ENCODE data around the gene FOLR3. TPM values are rescaled to one million over a fixed set of nuclear protein-coding genes. Genes with fewer than 3 reads are reported as not detected.

The FOLR3 gene
- total and polyA plus RNA-seq, 2 experiments from 2014 or later: not detected

DNA sequence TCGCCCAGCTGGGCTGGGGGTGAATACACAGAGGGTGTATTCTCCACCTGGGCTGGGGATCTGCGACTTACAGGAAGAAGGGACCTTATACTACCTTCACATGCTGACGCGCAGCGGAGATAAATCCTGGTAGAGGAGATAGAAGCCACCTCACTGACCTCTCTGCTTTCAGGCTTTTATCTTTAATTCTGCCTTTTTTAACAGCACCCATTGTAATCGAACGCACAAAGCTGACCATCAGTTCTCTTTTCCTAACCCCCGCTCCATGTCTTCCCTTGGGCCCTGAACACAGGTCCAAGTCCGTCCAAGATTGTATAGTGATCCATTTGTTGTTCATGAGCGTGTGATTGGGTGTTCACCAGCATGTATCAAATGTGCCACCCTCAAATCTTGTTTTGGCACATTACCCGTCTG, 31.8 kb upstream of the FOLR3 start:
- peak overlapping the region; percentile 96 for H3K4me3 Mint-ChIP-seq
- ATAC-seq: no peak
- Histone ChIP-seq H3K27ac (ENCODE audit: low read depth) (peak overlapping the region; percentile 90), H3K27me3 (ENCODE audit: insufficient read depth) (no peaks in the 10 kb centered on the region), H3K9me2 (ENCODE audit: insufficient read depth) (no peaks in the 10 kb centered on the region), H4K20me1 (replicated peaks; ENCODE audit: insufficient read depth) (no peaks in the 10 kb centered on the region; the same call in none of the 2 replicates), H3K4me3 (peak overlapping the region; percentile 54), H3K36me3 (ENCODE audit: insufficient read depth) (no peaks in the 10 kb centered on the region; the same call in 1 of the 2 replicates), H2AFZ (no peak overlapping the region), H3K79me2 (replicated peaks; ENCODE audit: insufficient read depth) (peaks cover 29% of the 10 kb centered on the region), H3K4me1 (ENCODE audit: insufficient read depth) (peaks cover 6% of the 10 kb centered on the region; the same call in 1 of the 2 replicates), H3F3A (replicated peaks; ENCODE audit: low read depth) (peaks cover 9% of the 10 kb centered on the region; the same call in 1 of the 2 replicates), H3K4me2 (peak overlapping the region; percentile 78)
- peaks cover 13% of the 10 kb centered on the region for H3K27me3 Mint-ChIP-seq (ENCODE audit: insufficient read depth, low read depth, poor library complexity)
- peaks cover 24% of the 10 kb centered on the region for H3K36me3 Mint-ChIP-seq (ENCODE audit: low read depth)
- H3K9me3 Mint-ChIP-seq: no peaks in the 10 kb centered on the region; the same call in 2 of the 3 replicates
- TF ChIP-seq NANOG (IDR thresholded peaks at IDR 0.05; ENCODE audit: borderline replicate concordance): no peak
- no peak for TF ChIP-seq CREB1 (CRISPR knock-in tag; IDR thresholded peaks at IDR 0.05; ENCODE audit: low read depth)
- TF ChIP-seq, protein P1, sequence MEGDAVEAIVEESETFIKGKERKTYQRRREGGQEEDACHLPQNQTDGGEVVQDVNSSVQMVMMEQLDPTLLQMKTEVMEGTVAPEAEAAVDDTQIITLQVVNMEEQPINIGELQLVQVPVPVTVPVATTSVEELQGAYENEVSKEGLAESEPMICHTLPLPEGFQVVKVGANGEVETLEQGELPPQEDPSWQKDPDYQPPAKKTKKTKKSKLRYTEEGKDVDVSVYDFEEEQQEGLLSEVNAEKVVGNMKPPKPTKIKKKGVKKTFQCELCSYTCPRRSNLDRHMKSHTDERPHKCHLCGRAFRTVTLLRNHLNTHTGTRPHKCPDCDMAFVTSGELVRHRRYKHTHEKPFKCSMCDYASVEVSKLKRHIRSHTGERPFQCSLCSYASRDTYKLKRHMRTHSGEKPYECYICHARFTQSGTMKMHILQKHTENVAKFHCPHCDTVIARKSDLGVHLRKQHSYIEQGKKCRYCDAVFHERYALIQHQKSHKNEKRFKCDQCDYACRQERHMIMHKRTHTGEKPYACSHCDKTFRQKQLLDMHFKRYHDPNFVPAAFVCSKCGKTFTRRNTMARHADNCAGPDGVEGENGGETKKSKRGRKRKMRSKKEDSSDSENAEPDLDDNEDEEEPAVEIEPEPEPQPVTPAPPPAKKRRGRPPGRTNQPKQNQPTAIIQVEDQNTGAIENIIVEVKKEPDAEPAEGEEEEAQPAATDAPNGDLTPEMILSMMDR (conservative IDR thresholded peaks at IDR 0.05; ENCODE audit: low read depth in 2 of 2): peak in 1 of 2 experiments; percentile 5; a peak in 1 of 4 replicates
- H3K4me1 Mint-ChIP-seq: peaks cover 29% of the 10 kb centered on the region
- H3K27ac Mint-ChIP-seq: peak overlapping the region; percentile 98
- DNase-seq (ENCODE audit: low spot score): no peak

DNA sequence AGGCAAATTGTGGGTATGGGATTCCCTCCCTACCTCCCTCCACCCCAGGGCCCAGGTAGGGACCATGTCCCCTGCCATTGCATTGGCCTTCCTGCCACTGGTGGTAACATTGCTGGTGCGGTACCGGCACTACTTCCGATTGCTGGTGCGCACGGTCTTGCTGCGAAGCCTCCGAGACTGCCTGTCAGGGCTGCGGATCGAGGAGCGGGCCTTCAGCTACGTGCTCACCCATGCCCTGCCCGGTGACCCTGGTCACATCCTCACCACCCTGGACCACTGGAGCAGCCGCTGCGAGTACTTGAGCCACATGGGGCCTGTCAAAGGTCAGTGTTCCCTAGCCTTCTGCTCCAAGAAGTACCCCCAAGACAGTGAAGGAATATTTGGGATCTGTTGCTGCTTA, 29.6 kb upstream of the FOLR3 start, which contains the start of gene TOMT:
TSS of gene TOMT (plus strand) at position 37 of the 400 bp plus-strand sequence. CDS start at position 65, 28 bp downstream.
- Histone ChIP-seq H4K20me1 (replicated peaks; ENCODE audit: insufficient read depth) (no peaks in the 10 kb centered on the region), H3K27ac (ENCODE audit: low read depth) (no peak within 1 kb of the TSS), H3K9me2 (ENCODE audit: insufficient read depth) (no peaks in the 10 kb centered on the region), H3K79me2 (replicated peaks; ENCODE audit: insufficient read depth) (peaks cover 20% of the 10 kb centered on the region), H2AFZ (no peak within 1 kb of the TSS), H3F3A (replicated peaks; ENCODE audit: low read depth) (peaks cover 9% of the 10 kb centered on the region; the same call in 1 of the 2 replicates), H3K4me3 (no peak within 1 kb of the TSS), H3K36me3 (ENCODE audit: insufficient read depth) (no peaks in the 10 kb centered on the region), H3K4me1 (ENCODE audit: insufficient read depth) (peaks cover 6% of the 10 kb centered on the region; the same call in 1 of the 2 replicates), H3K4me2 (no peak within 1 kb of the TSS), H3K27me3 (ENCODE audit: insufficient read depth) (no peaks in the 10 kb centered on the region)
- H3K4me3 Mint-ChIP-seq: no peak within 1 kb of the TSS
- H3K27ac Mint-ChIP-seq: no peak within 1 kb of the TSS
- H3K9me3 Mint-ChIP-seq: no peaks in the 10 kb centered on the region; the same call in 1 of the 3 replicates
- no peak for DNase-seq (ENCODE audit: low spot score)
- H3K27me3 Mint-ChIP-seq (ENCODE audit: insufficient read depth, low read depth, poor library complexity): peaks cover 9% of the 10 kb centered on the region
- H3K4me1 Mint-ChIP-seq: peaks cover 29% of the 10 kb centered on the region
- ATAC-seq: no peak
- peaks cover 15% of the 10 kb centered on the region for H3K36me3 Mint-ChIP-seq (ENCODE audit: low read depth)
- TF ChIP-seq EZH2phosphoT487 (IDR thresholded peaks at IDR 0.05; ENCODE audit: unreplicated experiment): no peak
- no peak for TF ChIP-seq EZH2 (IDR thresholded peaks at IDR 0.05; ENCODE audit: low read depth, unreplicated experiment)
- TF ChIP-seq, protein P1 (conservative IDR thresholded peaks at IDR 0.05; ENCODE audit: low read depth in 2 of 2): no peak
- TF ChIP-seq, protein P2, sequence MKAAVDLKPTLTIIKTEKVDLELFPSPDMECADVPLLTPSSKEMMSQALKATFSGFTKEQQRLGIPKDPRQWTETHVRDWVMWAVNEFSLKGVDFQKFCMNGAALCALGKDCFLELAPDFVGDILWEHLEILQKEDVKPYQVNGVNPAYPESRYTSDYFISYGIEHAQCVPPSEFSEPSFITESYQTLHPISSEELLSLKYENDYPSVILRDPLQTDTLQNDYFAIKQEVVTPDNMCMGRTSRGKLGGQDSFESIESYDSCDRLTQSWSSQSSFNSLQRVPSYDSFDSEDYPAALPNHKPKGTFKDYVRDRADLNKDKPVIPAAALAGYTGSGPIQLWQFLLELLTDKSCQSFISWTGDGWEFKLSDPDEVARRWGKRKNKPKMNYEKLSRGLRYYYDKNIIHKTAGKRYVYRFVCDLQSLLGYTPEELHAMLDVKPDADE (IDR thresholded peaks at IDR 0.05): no peak
- TF ChIP-seq CREB1 (CRISPR knock-in tag; IDR thresholded peaks at IDR 0.05; ENCODE audit: low read depth): no peak
- TF ChIP-seq ZNF114 (CRISPR knock-in tag; IDR thresholded peaks at IDR 0.05): no peak
- TF ChIP-seq, protein P3, sequence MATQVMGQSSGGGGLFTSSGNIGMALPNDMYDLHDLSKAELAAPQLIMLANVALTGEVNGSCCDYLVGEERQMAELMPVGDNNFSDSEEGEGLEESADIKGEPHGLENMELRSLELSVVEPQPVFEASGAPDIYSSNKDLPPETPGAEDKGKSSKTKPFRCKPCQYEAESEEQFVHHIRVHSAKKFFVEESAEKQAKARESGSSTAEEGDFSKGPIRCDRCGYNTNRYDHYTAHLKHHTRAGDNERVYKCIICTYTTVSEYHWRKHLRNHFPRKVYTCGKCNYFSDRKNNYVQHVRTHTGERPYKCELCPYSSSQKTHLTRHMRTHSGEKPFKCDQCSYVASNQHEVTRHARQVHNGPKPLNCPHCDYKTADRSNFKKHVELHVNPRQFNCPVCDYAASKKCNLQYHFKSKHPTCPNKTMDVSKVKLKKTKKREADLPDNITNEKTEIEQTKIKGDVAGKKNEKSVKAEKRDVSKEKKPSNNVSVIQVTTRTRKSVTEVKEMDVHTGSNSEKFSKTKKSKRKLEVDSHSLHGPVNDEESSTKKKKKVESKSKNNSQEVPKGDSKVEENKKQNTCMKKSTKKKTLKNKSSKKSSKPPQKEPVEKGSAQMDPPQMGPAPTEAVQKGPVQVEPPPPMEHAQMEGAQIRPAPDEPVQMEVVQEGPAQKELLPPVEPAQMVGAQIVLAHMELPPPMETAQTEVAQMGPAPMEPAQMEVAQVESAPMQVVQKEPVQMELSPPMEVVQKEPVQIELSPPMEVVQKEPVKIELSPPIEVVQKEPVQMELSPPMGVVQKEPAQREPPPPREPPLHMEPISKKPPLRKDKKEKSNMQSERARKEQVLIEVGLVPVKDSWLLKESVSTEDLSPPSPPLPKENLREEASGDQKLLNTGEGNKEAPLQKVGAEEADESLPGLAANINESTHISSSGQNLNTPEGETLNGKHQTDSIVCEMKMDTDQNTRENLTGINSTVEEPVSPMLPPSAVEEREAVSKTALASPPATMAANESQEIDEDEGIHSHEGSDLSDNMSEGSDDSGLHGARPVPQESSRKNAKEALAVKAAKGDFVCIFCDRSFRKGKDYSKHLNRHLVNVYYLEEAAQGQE (IDR thresholded peaks at IDR 0.05; ENCODE audit: unreplicated experiment): no peak
- TF ChIP-seq ZNF331 (CRISPR knock-in tag; IDR thresholded peaks at IDR 0.05; ENCODE audit: low read depth): no peak

All from GM23338 (cell line).